ENCODE data around the gene MKRN2OS. TPM values are rescaled to one million over a fixed set of nuclear protein-coding genes. Genes with fewer than 3 reads are reported as not detected.

The MKRN2OS gene
- total RNA-seq, 1 experiment from 2014 or later: not detected

DNA sequence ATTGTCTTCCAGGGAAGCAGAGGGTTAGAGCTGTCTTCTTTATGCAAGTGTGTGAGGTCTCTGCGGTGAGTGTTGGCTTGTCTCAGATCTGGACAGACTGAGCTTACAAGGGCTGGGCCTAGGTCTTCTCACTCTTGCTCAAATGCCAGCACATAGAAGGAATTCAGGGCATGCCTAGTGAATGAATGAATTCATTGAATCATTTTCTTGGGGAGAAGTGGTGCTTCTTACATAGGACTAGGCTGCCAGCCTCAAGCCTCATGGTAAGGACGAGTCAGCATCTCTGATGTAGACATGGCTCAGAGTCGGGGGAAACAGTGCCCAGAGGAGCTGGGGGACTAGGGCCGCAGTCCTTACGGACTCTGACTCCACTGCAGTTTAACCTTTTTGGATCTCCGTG lies 28.8 kb upstream of the MKRN2OS start:
- no peaks in the 10 kb centered on the region for H4K20me1 ChIP-seq (ENCODE audit: insufficient read depth)
- no peaks in the 10 kb centered on the region for H3K9me3 ChIP-seq (ENCODE audit: control insufficient read depth in 1 of 2, insufficient read depth in 1 of 2, low read depth in 1 of 2, low read length in 2 of 2)
- no peak overlapping the region for H3K27ac ChIP-seq (ENCODE audit: low read depth, low read length)
- no peaks in the 10 kb centered on the region for H3K4me1 ChIP-seq (ENCODE audit: control insufficient read depth in 1 of 2, insufficient read depth in 2 of 2, low read length in 2 of 2)
- H3K36me3 ChIP-seq (ENCODE audit: control insufficient read depth in 1 of 2, insufficient read depth in 2 of 2, low read length in 2 of 2): peaks cover 28 to 36% of the 10 kb centered on the region in 2 experiments; a peak in 3 of 4 replicates
- ChIA-PET CTCF (interaction anchor here (1.0 kb wide), 1 partner anchor 11 kb away, joined by 3 read pairs; no protein-coding TSS in a partner anchor), POLR2A (no interaction called here), RAD21 (ENCODE audit: low non-redundant PET in 1 of 2, low total read pairs in 2 of 2, uncharacterized antibody in 2 of 2, unreplicated experiment in 2 of 2) (no interaction called here)
- H3K27me3 ChIP-seq (ENCODE audit: insufficient read depth, low read length): no peaks in the 10 kb centered on the region
- intact Hi-C loops (cut with micrococcal nuclease): no loop called here
- no peak overlapping the region for H3K9ac ChIP-seq (ENCODE audit: low read length)
- no peak overlapping the region for H3K4me3 ChIP-seq (replicated peaks in 1 of 2; ENCODE audit: low read depth in 1 of 2, low read length in 2 of 2)
- H3K79me2 ChIP-seq (ENCODE audit: insufficient read depth, low read length): no peaks in the 10 kb centered on the region
- no peak overlapping the region for H3K4me2 ChIP-seq (ENCODE audit: low read length)
- ATAC-seq (no peak), DNase-seq (ENCODE audit: low read depth, low spot score) (no peak)
- no peaks in the 10 kb centered on the region for H3K9me2 ChIP-seq (ENCODE audit: insufficient read depth)
- TF ChIP-seq ELF1 (IDR thresholded peaks at IDR 0.05; ENCODE audit: borderline replicate concordance, low read depth) (no peak), EZH2phosphoT487 (IDR thresholded peaks at IDR 0.05; ENCODE audit: borderline replicate concordance) (no peak), CEBPB (IDR thresholded peaks at IDR 0.05; ENCODE audit: low read depth) (no peak), CTCF (IDR thresholded peaks at IDR 0.05 in 2 of 3, conservative IDR thresholded peaks at IDR 0.05 in 1 of 3; ENCODE audit: borderline replicate concordance in 1 of 3, insufficient read depth in 1 of 3, low read depth in 2 of 3, low read length in 2 of 3) (no peak), SP1 (IDR thresholded peaks at IDR 0.05; ENCODE audit: low read depth) (no peak), EZH2 (IDR thresholded peaks at IDR 0.05) (no peak), ZFX (IDR thresholded peaks at IDR 0.05) (no peak), FOSL1 (IDR thresholded peaks at IDR 0.05; ENCODE audit: low read depth) (no peak), ZNF274 (IDR thresholded peaks at IDR 0.05; ENCODE audit: low read depth, low read length) (no peak), POLR2AphosphoS5 (IDR thresholded peaks at IDR 0.05; ENCODE audit: low read depth, low read length) (no peak)
- TF ChIP-seq, protein P1, sequence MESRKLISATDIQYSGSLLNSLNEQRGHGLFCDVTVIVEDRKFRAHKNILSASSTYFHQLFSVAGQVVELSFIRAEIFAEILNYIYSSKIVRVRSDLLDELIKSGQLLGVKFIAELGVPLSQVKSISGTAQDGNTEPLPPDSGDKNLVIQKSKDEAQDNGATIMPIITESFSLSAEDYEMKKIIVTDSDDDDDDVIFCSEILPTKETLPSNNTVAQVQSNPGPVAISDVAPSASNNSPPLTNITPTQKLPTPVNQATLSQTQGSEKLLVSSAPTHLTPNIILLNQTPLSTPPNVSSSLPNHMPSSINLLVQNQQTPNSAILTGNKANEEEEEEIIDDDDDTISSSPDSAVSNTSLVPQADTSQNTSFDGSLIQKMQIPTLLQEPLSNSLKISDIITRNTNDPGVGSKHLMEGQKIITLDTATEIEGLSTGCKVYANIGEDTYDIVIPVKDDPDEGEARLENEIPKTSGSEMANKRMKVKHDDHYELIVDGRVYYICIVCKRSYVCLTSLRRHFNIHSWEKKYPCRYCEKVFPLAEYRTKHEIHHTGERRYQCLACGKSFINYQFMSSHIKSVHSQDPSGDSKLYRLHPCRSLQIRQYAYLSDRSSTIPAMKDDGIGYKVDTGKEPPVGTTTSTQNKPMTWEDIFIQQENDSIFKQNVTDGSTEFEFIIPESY (IDR thresholded peaks at IDR 0.05; ENCODE audit: extremely low read depth, insufficient replicate concordance, low read length): no peak
- BruUV-seq (replicated peaks): no TSS peak
- H2AFZ ChIP-seq (ENCODE audit: low read depth, low read length, poor library complexity, severe bottlenecking): no peak overlapping the region
